HG02938 (cell line): ENCODE data around the gene PLXNA2.

Experiments
- ATAC-seq: cut with Tn5 transposase; IDR thresholded peaks from one replicate; pipeline ENCODE4 v1.9.1; 2021; ENCODE audit warnings: mild to moderate bottlenecking, moderate library complexity; ENCODE audit not compliant: unreplicated experiment

PLXNA2 gene

GRCh38 chr1:208206092-208206698 lies 38.0 kb downstream of the PLXNA2 start:
- ATAC-seq, result no peak

GRCh38 chr1:208205216-208206013 lies 38.8 kb downstream of the PLXNA2 start:
- ATAC-seq, result no peak

GRCh38 chr1:208204779-208205178 lies 39.4 kb downstream of the PLXNA2 start:
- ATAC-seq, result no peak

GRCh38 chr1:208203848-208204609 lies 40.2 kb downstream of the PLXNA2 start:
- no peak for ATAC-seq

GRCh38 chr1:208203127-208203847 lies 40.9 kb downstream of the PLXNA2 start:
- no peak for ATAC-seq

GRCh38 chr1:208202333-208202995 lies 41.7 kb downstream of the PLXNA2 start:
- ATAC-seq, result no peak

GRCh38 chr1:208201229-208201628 lies 43.0 kb downstream of the PLXNA2 start:
- ATAC-seq, result no peak

- ATAC-seq, result no peak
These were observed 44.1 kb downstream of the PLXNA2 start for GRCh38 chr1:208200116-208200515.

GRCh38 chr1:208198236-208198635 lies 45.9 kb downstream of the PLXNA2 start:
- no peak for ATAC-seq

- ATAC-seq, result no peak
These were observed 49.2 kb downstream of the PLXNA2 start for GRCh38 chr1:208194944-208195343.

- ATAC-seq, result no peak
These were observed 51.2 kb downstream of the PLXNA2 start for GRCh38 chr1:208192995-208193394.

GRCh38 chr1:208190784-208191183 lies 53.4 kb downstream of the PLXNA2 start:
- no peak for ATAC-seq

- no peak for ATAC-seq
These were observed 54.5 kb downstream of the PLXNA2 start for GRCh38 chr1:208189716-208190115.

GRCh38 chr1:208189183-208189582 lies 55.0 kb downstream of the PLXNA2 start:
- ATAC-seq, result no peak

GRCh38 chr1:208188607-208189006 lies 55.6 kb downstream of the PLXNA2 start:
- no peak for ATAC-seq

GRCh38 chr1:208187499-208188041 lies 56.6 kb downstream of the PLXNA2 start:
- peak; percentile 79 for ATAC-seq

- ATAC-seq, result no peak
These were observed 58.4 kb downstream of the PLXNA2 start for GRCh38 chr1:208185801-208186231.

GRCh38 chr1:208184966-208185654 lies 59.1 kb downstream of the PLXNA2 start:
- ATAC-seq, result no peak
